Nephron (organoid): ENCODE results near the gene CSAG3.
"Not testable (repeated sequence)": the region's sequence is repeated elsewhere in the genome, so short reads cannot be mapped to it uniquely, and the experiment has no call there.

ENCODE experiments used
- H3K27ac Mint-ChIP-seq, 3 experiments: 2 replicates each; pipeline ENCODE4 v1.8.0; 2020; ENCODE audit warnings: mixed read lengths in 3 of 3, mild to moderate bottlenecking in 2 of 3, moderate library complexity in 1 of 3
- H3K27me3 Mint-ChIP-seq: 2 replicates; pipeline ENCODE4 v1.8.0; 2021; ENCODE audit warnings: low read depth, mild to moderate bottlenecking, moderate library complexity, mixed read lengths
- H3K36me3 Mint-ChIP-seq: 2 replicates; pipeline ENCODE4 v1.8.0; 2020; ENCODE audit warnings: low read depth, mixed read lengths
- H3K4me1 Mint-ChIP-seq: 2 replicates; pipeline ENCODE4 v1.8.0; 2020; ENCODE audit warnings: mixed read lengths
- H3K4me3 Mint-ChIP-seq, 3 experiments: 2 replicates each; pipeline ENCODE4 v1.8.0; 2020; ENCODE audit warnings: mild to moderate bottlenecking in 3 of 3, mixed read lengths in 3 of 3, moderate library complexity in 2 of 3
- H3K9me3 Mint-ChIP-seq: 2 replicates; pipeline ENCODE4 v1.8.0; 2020; ENCODE audit warnings: mixed read lengths
- CTCF ChIP-seq, 3 experiments: fragments of 200-600 bp; sonication (generic); IDR thresholded peaks; one replicate each; pipeline ENCODE4 v1.5.0; 2021; ENCODE audit warnings: antibody characterized with exemption in 3 of 3; ENCODE audit not compliant: unreplicated experiment in 3 of 3

Gene CSAG3

GRCh38 chrX:152758918-152759317, at the start of gene CSAG3:
TSS of gene CSAG3 (plus strand) at chrX:152759218.
- H3K4me3 Mint-ChIP-seq, H3K9me3 Mint-ChIP-seq, H3K4me1 Mint-ChIP-seq, H3K36me3 Mint-ChIP-seq, H3K27ac Mint-ChIP-seq, H3K27me3 Mint-ChIP-seq: not testable (repeated sequence)

- not testable (repeated sequence) for H3K27ac Mint-ChIP-seq, H3K36me3 Mint-ChIP-seq, H3K4me1 Mint-ChIP-seq, H3K4me3 Mint-ChIP-seq, H3K9me3 Mint-ChIP-seq, H3K27me3 Mint-ChIP-seq
Observed at GRCh38 chrX:152713195-152713594, 45.8 kb upstream of the CSAG3 start.

- H3K27me3 Mint-ChIP-seq, H3K36me3 Mint-ChIP-seq, H3K4me3 Mint-ChIP-seq, H3K27ac Mint-ChIP-seq, H3K4me1 Mint-ChIP-seq, H3K9me3 Mint-ChIP-seq: not testable (repeated sequence)
Observed at GRCh38 chrX:152713815-152714787, 44.9 kb upstream of the CSAG3 start, which contains the start of gene MAGEA2B. TSS of gene MAGEA2B (plus strand) at chrX:152714628. CDS start at chrX:152717107, 2,479 bp downstream.

GRCh38 chrX:152725409-152725808, 33.6 kb upstream of the CSAG3 start:
- Mint-ChIP-seq H3K36me3 (peaks cover 5% of the 10 kb centered on the region), H3K4me3 (no peak overlapping the region), H3K27ac (no peak overlapping the region), H3K27me3 (peaks cover 3% of the 10 kb centered on the region), H3K4me1 (no peaks in the 10 kb centered on the region), H3K9me3 (peaks cover 13% of the 10 kb centered on the region)
- TF ChIP-seq CTCF (IDR thresholded peaks at IDR 0.05; ENCODE audit: unreplicated experiment in 3 of 3), result no peak

DNA sequence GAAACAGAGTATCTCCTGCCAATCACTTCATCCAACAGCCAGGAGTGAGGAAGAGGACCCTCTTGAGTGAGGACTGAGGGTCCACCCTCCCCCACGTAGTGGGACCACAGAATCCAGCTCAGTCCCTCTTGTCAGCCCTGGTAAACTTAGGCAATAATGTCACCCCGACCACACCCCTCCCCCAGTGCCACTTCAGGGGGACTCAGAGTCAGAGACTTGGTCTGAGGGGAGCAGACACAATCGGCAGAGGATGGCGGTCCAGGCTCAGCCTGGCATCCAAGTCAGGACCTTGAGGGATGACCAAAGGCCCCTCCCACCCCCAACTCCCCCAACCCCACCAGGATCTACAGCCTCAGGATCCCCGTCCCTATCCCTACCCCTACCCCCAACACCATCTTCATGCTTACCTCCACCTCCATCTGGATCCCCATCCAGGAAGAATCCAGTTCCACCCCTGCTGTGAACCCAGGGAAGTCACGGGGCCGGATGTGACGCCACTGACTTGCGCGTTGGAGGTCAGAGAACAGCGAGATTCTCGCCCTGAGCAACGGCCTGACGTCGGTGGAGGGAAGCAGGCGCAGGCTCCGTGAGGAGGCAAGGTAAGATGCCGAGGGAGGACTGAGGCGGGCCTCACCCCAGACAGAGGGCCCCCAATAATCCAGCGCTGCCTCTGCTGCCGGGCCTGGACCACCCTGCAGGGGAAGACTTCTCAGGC, 25.6 kb upstream of the CSAG3 start, which contains the start of the genes CSAG1 and MAGEA12:
Gene CSAG1 (minus strand): TSS at position 461 of the 715 bp plus-strand sequence. CDS start 1,261 bp downstream, outside the sequence.
Gene MAGEA12 (plus strand): TSS at position 497 of the 715 bp plus-strand sequence. CDS start 2,405 bp downstream, outside the sequence.
- no peak within 1 kb of the TSS for H3K4me3 Mint-ChIP-seq
- H3K27me3 Mint-ChIP-seq, result peaks cover 5% of the 10 kb centered on the region
- H3K27ac Mint-ChIP-seq, result no peak within 1 kb of the TSS
- no peaks in the 10 kb centered on the region for H3K36me3 Mint-ChIP-seq
- peaks cover 7% of the 10 kb centered on the region for H3K9me3 Mint-ChIP-seq
- no peaks in the 10 kb centered on the region for H3K4me1 Mint-ChIP-seq
- TF ChIP-seq CTCF (IDR thresholded peaks at IDR 0.05; ENCODE audit: unreplicated experiment in 3 of 3), result no peak

- H3K36me3 Mint-ChIP-seq, H3K9me3 Mint-ChIP-seq, H3K27me3 Mint-ChIP-seq, H3K4me1 Mint-ChIP-seq, H3K4me3 Mint-ChIP-seq, H3K27ac Mint-ChIP-seq: not testable (repeated sequence)
Observed at GRCh38 chrX:152734143-152734858, 24.7 kb upstream of the CSAG3 start.

- H3K27me3 Mint-ChIP-seq, result peaks cover 5% of the 10 kb centered on the region
- TF ChIP-seq CTCF (IDR thresholded peaks at IDR 0.05; ENCODE audit: unreplicated experiment in 3 of 3), result no peak
- no peak overlapping the region for H3K4me3 Mint-ChIP-seq
- no peaks in the 10 kb centered on the region for H3K36me3 Mint-ChIP-seq
- no peaks in the 10 kb centered on the region for H3K4me1 Mint-ChIP-seq
- H3K9me3 Mint-ChIP-seq, result peaks cover 7% of the 10 kb centered on the region
- H3K27ac Mint-ChIP-seq, result no peak overlapping the region
Observed at GRCh38 chrX:152735101-152735500, 23.9 kb upstream of the CSAG3 start.
